Measurements from ENCODE around the gene DNAJC16.
"Not testable (repeated sequence)": the region's sequence is repeated elsewhere in the genome, so short reads cannot be mapped to it uniquely, and the experiment has no call there.

The DNAJC16 gene

GRCh38 chr1:15507278-15507677 lies 19.4 kb upstream of the DNAJC16 start:
- DNase-seq (ENCODE audit: low read depth in 2 of 2) = no peak

DNA sequence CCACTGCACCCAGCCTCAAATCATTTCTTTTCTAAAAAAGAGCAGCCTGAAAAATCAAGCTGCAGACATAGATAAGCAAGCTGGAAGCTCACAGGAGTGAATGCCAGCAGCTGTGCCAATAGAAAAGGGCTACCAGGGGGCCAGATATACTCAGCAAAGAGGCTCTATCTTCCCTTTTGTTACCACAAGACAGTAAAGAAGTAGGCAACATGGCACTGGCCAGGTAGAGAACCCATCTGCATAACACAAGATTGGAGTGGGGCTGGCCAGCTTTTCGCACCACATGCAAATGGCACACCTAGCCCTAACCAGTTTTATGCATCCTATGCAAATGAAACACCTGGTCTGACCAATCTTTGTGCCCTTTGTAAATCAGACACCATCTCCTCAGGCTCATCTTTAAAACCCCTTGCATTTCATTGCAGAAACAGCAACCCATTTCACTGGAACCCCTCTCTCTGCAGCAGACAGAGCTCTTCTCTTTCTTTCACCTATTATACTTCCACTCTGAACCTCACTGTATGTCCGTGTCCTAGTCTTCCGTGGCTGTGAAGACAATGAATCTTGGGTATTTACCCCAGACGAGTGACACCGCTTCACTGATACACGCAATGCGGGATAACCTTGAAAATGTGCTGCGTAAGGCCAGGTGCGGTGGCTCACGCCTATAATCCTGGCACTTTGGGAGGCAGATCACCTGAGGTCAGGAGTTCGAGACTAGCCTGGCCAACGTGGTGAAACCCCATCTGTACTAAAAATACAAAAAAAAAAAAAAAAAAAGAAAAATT lies 17.8 kb upstream of the DNAJC16 start:
- DNase-seq (ENCODE audit: low read depth in 2 of 2) = no peak

DNA sequence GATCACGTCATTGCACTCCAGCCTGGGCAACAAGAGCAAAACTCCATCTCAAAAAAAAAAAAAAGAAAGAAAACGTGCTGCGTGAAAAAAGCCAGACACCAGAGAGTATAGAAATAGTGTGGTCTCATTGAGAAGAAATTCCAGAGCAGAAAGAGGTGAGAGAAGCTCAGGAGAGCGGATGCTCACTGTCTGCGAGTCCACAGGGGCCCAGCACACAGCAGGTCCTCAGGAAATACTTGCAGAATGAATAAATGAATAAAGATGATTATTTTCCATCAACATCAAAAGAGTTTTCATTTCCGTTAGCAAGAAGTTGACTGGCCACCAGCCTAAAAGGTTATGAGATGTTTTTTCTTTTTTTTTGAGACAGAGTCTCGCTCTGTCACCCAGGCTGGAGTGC lies 17.1 kb upstream of the DNAJC16 start:
- DNase-seq (ENCODE audit: low read depth in 2 of 2) = no peak

DNA sequence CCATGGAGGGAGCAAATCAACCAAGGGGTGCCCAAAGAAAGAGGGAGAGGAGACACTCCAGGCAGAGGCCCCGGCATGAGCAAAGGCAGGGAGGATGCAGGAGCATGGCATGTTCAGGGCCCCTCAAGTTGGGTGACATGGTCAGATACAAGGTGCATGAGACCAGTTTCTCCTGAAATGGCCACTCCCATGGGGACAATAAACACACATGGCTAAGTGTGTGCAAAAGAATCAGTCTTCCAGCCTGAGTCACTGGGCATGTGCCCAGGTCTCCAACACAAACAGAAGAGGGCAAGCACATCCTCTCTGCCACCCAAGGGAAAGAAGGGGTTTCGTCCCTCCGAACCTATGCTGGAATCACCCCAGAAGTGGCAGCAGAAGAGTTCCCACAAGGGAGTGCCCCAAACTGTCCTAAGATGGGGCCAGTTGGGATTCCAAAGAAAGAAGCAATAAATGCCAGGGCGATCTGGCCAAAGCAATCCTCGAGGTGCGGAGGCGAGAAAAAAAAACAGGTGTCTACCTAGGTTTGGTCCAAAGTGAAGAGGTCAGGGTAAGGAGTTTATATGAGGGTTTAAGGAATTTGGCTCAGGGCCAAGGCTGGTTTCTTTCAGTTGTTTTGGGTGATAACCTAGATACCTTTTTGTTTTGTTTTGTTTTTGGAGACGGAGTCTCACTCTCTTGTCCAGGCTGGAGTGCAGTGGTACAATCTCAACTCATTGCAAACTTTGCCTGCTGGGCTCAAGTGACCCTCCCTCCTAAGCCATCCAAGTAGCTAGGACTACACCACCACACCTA lies 15.8 kb upstream of the DNAJC16 start:
- no peak for DNase-seq (ENCODE audit: low read depth in 2 of 2)

- DNase-seq (ENCODE audit: low read depth in 2 of 2) = no peak
Observed at GRCh38 chr1:15513192-15513591, 13.5 kb upstream of the DNAJC16 start.

DNA sequence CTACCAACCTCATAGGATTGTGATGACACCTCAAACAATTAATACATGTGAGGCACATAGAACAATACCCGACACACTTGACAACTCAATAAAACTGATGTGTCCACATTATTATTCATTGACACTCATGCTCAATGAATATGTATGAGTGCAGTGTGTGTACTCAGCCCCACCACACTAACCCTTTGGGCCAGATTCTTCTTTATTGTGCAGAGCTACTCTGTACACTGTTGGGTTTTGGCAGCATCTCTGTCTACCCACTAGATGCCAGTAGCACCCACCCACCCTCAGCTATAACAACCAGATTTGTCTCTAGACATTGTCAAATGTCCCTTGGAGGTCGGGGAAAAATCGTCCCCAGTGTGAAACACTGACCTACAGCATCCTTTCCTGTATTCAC lies 12.7 kb upstream of the DNAJC16 start:
- DNase-seq (ENCODE audit: low read depth in 2 of 2) = no peak

DNA sequence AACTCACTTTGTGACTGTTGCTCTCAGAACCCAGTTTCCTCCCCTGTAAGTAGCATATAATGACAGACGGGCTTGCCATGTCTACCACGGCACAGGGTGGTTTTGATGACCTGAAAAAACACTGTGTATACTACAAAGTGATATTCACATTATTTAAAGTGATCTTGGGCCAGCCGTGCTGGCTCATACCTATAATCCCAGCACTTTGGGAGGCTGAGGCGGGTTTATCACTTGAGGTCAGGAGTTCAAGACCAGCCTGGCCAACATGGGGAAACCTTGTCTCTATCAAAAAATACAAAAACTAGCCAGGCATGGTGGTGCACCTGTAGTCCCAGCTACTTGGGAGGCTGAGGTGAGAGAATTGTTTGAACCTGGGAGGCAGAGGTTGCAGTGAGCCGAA lies 12.1 kb upstream of the DNAJC16 start:
- DNase-seq (ENCODE audit: low read depth in 2 of 2) = not testable (repeated sequence)

GRCh38 chr1:15515022-15515663 lies 11.5 kb upstream of the DNAJC16 start:
- no peak for DNase-seq (ENCODE audit: low read depth in 2 of 2)

DNA sequence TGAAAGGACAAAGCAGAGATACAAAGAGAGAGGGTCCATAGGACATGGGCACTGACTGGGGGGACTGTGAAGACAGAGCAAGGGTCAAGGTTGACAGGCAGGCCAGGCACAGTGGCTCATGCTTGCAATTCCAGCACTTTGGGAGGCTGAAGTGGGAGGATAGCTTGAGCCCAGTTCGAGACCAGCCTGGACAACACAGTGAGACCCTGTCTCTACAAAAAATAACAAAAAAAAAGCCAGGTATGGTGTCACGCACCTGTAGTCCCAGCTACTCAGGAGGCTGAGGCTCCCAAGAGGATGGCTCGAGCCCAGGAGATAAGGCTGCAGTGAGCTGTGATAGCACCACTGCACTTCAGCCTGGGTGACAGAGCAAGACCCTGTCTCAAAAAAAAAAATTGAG lies 7.0 kb upstream of the DNAJC16 start:
- no peak for DNase-seq (ENCODE audit: low read depth in 2 of 2)

DNA sequence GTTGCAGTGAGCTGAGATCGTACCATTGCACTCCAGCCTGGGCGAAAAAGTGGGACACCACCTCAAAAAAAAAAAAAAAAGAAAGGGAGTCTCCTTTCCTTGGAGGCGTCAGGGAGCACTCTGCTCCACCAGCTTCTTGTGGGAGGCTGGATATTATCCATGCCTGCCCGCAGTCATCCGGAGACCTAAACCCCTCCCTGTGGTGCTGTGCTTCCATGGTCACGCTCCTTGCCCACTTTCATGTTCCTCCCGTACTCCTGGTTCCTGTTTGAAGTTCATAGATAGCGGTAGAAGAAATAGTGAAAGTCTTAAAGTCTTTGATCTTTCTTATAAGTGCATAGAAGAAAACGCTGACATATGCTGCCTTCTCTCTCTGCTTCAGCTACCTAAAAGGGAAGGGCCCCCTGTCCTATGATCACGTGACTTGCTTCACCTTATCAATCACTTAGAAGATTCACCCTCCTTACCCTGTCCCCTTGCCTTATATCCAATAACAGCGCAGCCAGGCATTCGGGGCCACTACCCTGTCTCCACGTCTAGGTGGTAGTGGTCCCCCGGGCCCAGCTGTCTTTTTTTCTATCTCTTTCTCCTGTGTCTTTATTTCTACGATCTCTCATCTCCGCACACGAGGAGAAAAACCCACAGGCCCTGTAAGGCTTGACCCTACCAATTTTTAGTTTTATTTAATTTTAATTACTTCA lies 5.3 kb upstream of the DNAJC16 start:
- not testable (repeated sequence) for DNase-seq (ENCODE audit: low read depth in 2 of 2)

GRCh38 chr1:15522551-15522950 lies 4.1 kb upstream of the DNAJC16 start:
- DNase-seq (ENCODE audit: low read depth in 2 of 2) = no peak

- DNase-seq (ENCODE audit: low read depth in 2 of 2) = no peak
Observed at GRCh38 chr1:15523104-15524020, 3.3 kb upstream of the DNAJC16 start.

- DNase-seq (ENCODE audit: low read depth in 2 of 2) = no peak
Observed at GRCh38 chr1:15524021-15524282, 2.7 kb upstream of the DNAJC16 start, which contains the start of gene CASP9. TSS of gene CASP9 (minus strand) at chr1:15524215. CDS start at chr1:15524200, 15 bp downstream.

GRCh38 chr1:15524283-15525049 lies 2.2 kb upstream of the DNAJC16 start:
- DNase-seq (ENCODE audit: low read depth in 2 of 2) = peak; percentile 100

DNA sequence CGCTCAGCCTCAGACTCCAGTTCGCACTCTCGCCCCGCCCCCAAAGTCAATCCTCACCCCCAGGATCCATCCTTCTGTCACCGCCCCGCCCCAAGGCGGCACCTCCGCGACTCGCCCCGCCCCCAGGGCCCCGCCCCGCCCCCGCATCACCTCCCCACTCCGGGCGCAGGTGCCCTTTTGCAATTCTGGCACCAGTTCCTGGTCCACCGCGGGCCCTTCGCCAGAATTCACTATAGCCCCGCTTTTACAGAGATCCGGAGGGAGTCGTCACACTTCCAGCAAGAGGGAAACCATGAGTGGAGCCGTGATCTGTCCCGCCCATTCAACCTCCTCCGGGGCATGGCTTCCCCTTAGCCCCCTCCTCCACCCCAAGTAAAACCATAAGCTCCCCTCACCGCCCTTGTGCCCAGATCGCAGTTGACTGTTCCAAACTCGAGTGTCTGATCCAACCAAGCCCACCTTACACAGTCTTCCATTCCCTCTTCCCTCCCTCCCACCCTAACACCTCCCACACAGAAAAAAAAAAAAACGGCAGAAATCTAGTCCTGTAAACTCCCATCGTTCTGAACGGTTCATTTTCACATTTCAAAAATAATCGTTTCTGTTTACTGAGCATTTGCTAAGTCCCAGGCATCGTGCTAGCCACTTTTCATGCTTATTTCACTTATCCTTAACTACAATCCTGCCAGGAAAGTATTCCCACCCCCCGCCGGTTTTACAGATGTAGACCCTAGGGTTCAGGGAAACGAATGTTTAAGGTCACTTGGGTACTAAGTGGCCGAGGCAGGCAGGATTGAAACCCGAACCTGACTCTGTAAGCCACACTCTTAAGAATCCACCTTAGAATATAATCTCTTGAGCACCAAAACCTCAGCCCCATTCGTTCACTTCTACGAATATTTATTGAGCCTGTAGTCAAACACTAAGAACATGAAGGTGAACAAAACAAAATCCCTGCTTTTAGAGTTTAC lies 1.3 kb upstream of the DNAJC16 start:
- no peak for DNase-seq (ENCODE audit: low read depth in 2 of 2)

- no peak for DNase-seq (ENCODE audit: low read depth in 2 of 2)
Observed at GRCh38 chr1:15526021-15526489, 593 bp upstream of the DNAJC16 start.

GRCh38 chr1:15531003-15531402 lies 4.4 kb downstream of the DNAJC16 start:
- DNase-seq (ENCODE audit: low read depth in 2 of 2) = no peak

DNA sequence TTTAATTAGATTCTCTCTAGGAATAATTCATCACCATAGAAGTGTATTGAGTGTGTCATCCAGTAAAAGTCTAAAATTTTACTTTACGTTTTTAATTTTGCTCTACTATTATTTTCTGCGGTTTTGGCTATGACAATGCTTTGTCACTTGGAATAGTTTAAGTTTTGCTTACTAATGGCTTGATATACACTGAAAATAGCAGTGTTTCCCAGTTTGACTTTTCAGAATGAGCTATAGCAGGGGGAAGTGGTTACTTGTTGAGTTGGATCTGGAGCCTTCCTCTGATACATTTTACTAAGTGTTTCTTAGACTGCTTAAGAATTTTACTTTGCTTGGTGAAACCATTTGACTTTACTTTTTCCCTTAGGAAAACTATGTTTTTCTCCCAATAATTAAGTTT lies 5.0 kb downstream of the DNAJC16 start:
- DNase-seq (ENCODE audit: low read depth in 2 of 2) = no peak

DNA sequence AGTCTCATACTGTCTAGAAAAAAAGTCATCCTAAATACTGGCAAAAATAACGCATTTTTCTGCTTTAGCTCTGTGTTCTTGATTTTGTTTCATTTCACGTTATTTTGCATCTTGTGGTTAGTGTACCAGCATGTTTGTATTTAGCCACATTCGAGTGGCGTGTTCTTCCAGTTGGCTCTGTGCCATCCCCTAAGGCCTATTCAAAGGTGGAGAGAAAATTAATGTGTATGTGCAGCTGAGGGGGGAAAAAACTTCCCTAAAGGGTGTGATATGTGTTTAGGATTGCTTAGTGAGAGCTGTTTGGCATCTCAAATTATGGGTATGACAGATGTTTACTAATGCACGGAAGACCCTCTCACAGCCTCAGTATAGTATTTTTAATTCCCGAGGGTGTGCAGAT lies 12.1 kb downstream of the DNAJC16 start:
- no peak for DNase-seq (ENCODE audit: low read depth in 2 of 2)
